Hepatocyte (in vitro differentiated cells): ENCODE data around the gene SAPCD1. TPM values are rescaled to one million over a fixed set of nuclear protein-coding genes. Genes with fewer than 3 reads are reported as not detected.

ENCODE experiments used
- DNase-seq: peaks from one replicate; pipeline ENCODE4 v3.0.0-alpha.2; 2016; ENCODE audit warnings: low spot score
- H2AFZ ChIP-seq: fragments of 200-600 bp; sonication (generic); 2 replicates; pipeline ENCODE4 v1.6.0; 2016; ENCODE audit warnings: antibody characterized with exemption, mild to moderate bottlenecking
- H3K27ac ChIP-seq: fragments of 200-600 bp; sonication (generic); 2 replicates; pipeline ENCODE4 v1.5.1; 2016; ENCODE audit warnings: mild to moderate bottlenecking
- H3K27me3 ChIP-seq: fragments of 200-600 bp; sonication (generic); 2 replicates; pipeline ENCODE4 v1.6.1; 2016
- H3K36me3 ChIP-seq: fragments of 200-600 bp; sonication (generic); replicated peaks from 2 replicates; pipeline ENCODE4 v1.5.1; 2016; ENCODE audit warnings: low read depth; ENCODE audit not compliant: insufficient read depth
- H3K4me1 ChIP-seq: fragments of 200-600 bp; sonication (generic); 2 replicates; pipeline ENCODE4 v1.5.1; 2016; ENCODE audit warnings: mild to moderate bottlenecking, moderate library complexity; ENCODE audit not compliant: insufficient read depth
- H3K4me2 ChIP-seq: fragments of 200-600 bp; sonication (generic); 2 replicates; pipeline ENCODE4 v1.6.0; 2016
- H3K4me3 ChIP-seq: fragments of 200-600 bp; sonication (generic); 2 replicates; pipeline ENCODE4 v1.5.1; 2016; ENCODE audit warnings: mild to moderate bottlenecking
- H3K79me2 ChIP-seq: fragments of 200-600 bp; sonication (generic); 2 replicates; pipeline ENCODE4 v1.6.0; 2017; ENCODE audit warnings: mild to moderate bottlenecking
- H3K9me2 ChIP-seq: fragments of 200-600 bp; sonication (generic); replicated peaks from 2 replicates; pipeline ENCODE4 v1.6.0; 2017; ENCODE audit warnings: mild to moderate bottlenecking; ENCODE audit not compliant: insufficient read depth
- H3K9me3 ChIP-seq: fragments of 200-600 bp; sonication (generic); 2 replicates; pipeline ENCODE4 v1.5.1; 2016; ENCODE audit warnings: low read depth, mild to moderate bottlenecking
- H4K20me1 ChIP-seq: fragments of 200-600 bp; sonication (generic); 2 replicates; pipeline ENCODE4 v1.6.0; 2016; ENCODE audit warnings: mild to moderate bottlenecking; ENCODE audit not compliant: insufficient read depth, poor library complexity, severe bottlenecking
- EZH2 ChIP-seq: fragments of 200-600 bp; sonication (generic); IDR thresholded peaks from 2 replicates; pipeline ENCODE4 v1.6.1; 2016; ENCODE audit warnings: antibody characterized with exemption, mild to moderate bottlenecking, borderline replicate concordance
- EZH2phosphoT487 ChIP-seq: fragments of 200-600 bp; sonication (generic); IDR thresholded peaks from one replicate; pipeline ENCODE4 v1.6.1; 2018; ENCODE audit warnings: antibody characterized with exemption, mild to moderate bottlenecking, low read depth, moderate library complexity; ENCODE audit not compliant: unreplicated experiment, severe bottlenecking
- WGBS: methylation state at CpG from one replicate; pipeline ENCODE4 v1.1.6; 2016; ENCODE audit warnings: low lambda C conversion rate; ENCODE audit errors: missing lambda C conversion rate; 5-methylcytosine and 5-hydroxymethylcytosine counted together
- polyA plus RNA-seq: library from polyadenylated mRNA; unstranded; fragments of >200 nt; fragmentation: Nextera tagmentation; extraction: Ambion mirVana; gene quantifications from 2 replicates; pipeline ENCODE4 v1.2.1, GENCODE V29; 2016
- total RNA-seq: library from RNA; depleted of rRNA; stranded (reverse); fragments of >200 nt; gene quantifications from 2 replicates; pipeline ENCODE4 v1.2.3, GENCODE V29; 2014
- TF ChIP-seq, protein P1 (sequence below): fragments of 200-600 bp; sonication (generic); IDR thresholded peaks from 2 replicates; pipeline ENCODE4 v1.5.1; 2016; ENCODE audit warnings: antibody characterized with exemption, mild to moderate bottlenecking; ENCODE audit not compliant: poor library complexity

SAPCD1 gene
- total and polyA plus RNA-seq, 2 experiments from 2014 or later, result 1.4 to 2.0 TPM

DNA sequence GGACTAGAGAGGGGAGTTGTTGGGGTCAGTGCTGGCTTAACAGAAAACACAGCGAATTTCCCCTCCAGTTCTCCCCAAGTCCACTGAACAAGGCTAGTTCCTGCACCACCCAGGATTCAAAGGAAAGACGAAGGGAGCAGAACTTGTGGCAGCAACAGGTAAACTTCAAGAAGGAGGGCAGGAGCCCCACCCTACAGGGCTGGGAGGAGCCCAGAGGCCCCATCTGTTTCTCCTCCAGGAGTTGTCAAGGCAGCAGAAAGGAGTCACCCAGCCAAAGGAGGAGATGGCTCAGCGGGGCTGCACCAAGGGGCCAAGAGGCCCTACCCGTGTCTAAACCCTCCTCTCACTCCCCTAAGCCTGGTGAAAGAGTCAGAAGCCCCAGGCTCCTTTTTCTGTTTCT, 1.7 kb downstream of the SAPCD1 start:
- no peak overlapping the region for H2AFZ ChIP-seq
- TF ChIP-seq, protein P1, sequence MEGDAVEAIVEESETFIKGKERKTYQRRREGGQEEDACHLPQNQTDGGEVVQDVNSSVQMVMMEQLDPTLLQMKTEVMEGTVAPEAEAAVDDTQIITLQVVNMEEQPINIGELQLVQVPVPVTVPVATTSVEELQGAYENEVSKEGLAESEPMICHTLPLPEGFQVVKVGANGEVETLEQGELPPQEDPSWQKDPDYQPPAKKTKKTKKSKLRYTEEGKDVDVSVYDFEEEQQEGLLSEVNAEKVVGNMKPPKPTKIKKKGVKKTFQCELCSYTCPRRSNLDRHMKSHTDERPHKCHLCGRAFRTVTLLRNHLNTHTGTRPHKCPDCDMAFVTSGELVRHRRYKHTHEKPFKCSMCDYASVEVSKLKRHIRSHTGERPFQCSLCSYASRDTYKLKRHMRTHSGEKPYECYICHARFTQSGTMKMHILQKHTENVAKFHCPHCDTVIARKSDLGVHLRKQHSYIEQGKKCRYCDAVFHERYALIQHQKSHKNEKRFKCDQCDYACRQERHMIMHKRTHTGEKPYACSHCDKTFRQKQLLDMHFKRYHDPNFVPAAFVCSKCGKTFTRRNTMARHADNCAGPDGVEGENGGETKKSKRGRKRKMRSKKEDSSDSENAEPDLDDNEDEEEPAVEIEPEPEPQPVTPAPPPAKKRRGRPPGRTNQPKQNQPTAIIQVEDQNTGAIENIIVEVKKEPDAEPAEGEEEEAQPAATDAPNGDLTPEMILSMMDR, result no peak
- TF ChIP-seq EZH2, result no peak
- TF ChIP-seq EZH2phosphoT487, result no peak
- no peak overlapping the region for H3K27ac ChIP-seq
- peaks cover 8% of the 10 kb centered on the region for H3K4me1 ChIP-seq
- H3K4me3 ChIP-seq, result no peak overlapping the region
- H3K79me2 ChIP-seq, result no peaks in the 10 kb centered on the region
- no peak overlapping the region for H3K4me2 ChIP-seq
- no peaks in the 10 kb centered on the region for H4K20me1 ChIP-seq
- H3K36me3 ChIP-seq, result no peaks in the 10 kb centered on the region
- WGBS, result 76% methylated on average over 4 of the region's 4 CpGs
- H3K9me3 ChIP-seq, result no peaks in the 10 kb centered on the region
- no peaks in the 10 kb centered on the region for H3K9me2 ChIP-seq
- no peak for DNase-seq
- no peaks in the 10 kb centered on the region for H3K27me3 ChIP-seq

DNA sequence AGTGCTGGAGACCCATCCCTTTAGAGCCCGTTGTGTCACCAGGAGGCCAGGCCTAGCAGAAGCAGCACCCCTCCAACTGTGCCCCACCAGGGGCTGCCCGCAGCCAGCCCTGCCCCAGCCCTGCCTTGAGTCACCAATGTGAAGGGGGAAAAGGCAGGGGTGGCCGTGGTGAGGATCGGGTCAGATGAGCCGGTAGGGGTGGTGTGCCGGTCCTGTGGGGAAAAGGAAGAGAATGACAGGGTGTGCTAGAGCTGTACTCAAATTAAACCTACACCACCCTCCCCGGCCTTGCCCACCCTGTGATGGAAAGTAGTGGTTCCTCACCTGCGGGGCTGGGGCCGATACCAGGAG, 3.1 kb downstream of the SAPCD1 start:
- WGBS, result 92% methylated on average over 9 of the region's 9 CpGs
- Histone ChIP-seq H3K4me1 (peaks cover 8% of the 10 kb centered on the region), H3K9me3 (no peaks in the 10 kb centered on the region), H3K79me2 (no peaks in the 10 kb centered on the region), H3K4me2 (no peak overlapping the region), H3K4me3 (no peak overlapping the region), H3K36me3 (no peaks in the 10 kb centered on the region), H3K9me2 (no peaks in the 10 kb centered on the region), H3K27me3 (no peaks in the 10 kb centered on the region), H2AFZ (no peak overlapping the region), H4K20me1 (no peaks in the 10 kb centered on the region), H3K27ac (no peak overlapping the region)
- TF ChIP-seq EZH2 (no peak), EZH2phosphoT487 (no peak)
- TF ChIP-seq, protein P1, result no peak
- no peak for DNase-seq

DNA sequence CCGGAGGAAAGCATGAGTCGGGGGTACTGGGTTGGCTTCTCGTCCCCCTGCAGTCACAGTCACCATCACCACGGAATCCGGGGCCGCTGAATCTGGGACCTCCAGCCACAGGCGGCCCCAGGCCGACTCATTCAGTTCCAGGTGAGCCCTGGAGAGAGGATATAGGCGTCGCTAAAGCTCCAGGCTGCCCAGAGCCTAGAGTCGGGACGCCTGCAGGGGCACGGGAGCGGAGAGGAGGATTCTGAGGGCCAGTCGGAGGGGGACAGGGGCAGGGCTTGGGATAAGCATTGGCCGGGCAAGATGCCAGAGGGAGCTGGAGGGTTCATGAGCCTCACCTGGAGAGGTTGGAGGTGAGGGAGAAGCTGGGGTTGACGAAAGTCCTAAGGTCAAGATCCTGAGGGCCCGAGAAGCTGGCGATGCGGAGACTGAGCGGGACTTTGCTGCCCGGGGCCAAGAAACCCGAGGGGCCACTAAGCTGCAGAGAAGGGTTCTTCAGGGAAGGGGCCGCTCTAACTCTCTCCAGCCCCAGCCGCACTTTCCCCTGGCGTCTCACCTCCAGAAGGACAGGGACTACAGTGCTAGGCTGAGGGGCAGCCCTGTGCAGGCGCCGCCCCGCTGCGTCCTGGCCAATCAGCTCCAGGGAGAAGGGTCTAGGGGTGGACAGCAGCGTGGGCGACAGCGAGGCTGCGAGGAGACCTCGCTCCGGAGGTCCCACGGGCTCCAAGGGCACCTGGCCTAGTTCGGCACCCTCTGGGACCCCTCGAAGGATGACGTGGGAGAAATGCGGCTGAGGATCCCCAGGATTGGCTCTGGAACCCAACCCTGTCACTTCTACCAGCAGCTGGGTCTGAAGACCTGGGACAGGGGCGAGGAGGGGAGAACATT, 3.7 kb downstream of the SAPCD1 start:
- Histone ChIP-seq H3K9me2 (no peaks in the 10 kb centered on the region), H2AFZ (no peak overlapping the region), H4K20me1 (no peaks in the 10 kb centered on the region), H3K4me1 (peaks cover 8% of the 10 kb centered on the region), H3K4me3 (no peak overlapping the region), H3K4me2 (peak overlapping the region; percentile 48), H3K79me2 (no peaks in the 10 kb centered on the region), H3K9me3 (no peaks in the 10 kb centered on the region), H3K27me3 (no peaks in the 10 kb centered on the region), H3K27ac (no peak overlapping the region), H3K36me3 (no peaks in the 10 kb centered on the region)
- WGBS, result 73% methylated on average over 39 of the region's 42 CpGs
- TF ChIP-seq EZH2phosphoT487, result no peak
- no peak for TF ChIP-seq EZH2
- TF ChIP-seq, protein P1, result no peak
- no peak for DNase-seq
